GM21390 (cell line): ENCODE results near the gene NR1H4.
"Not testable (repeated sequence)": the region's sequence is repeated elsewhere in the genome, so short reads cannot be mapped to it uniquely, and the experiment has no call there.

ENCODE experiments used
- ATAC-seq: cut with Tn5 transposase; IDR thresholded peaks from one replicate; pipeline ENCODE4 v1.9.1; 2021; ENCODE audit not compliant: unreplicated experiment

NR1H4 gene

DNA sequence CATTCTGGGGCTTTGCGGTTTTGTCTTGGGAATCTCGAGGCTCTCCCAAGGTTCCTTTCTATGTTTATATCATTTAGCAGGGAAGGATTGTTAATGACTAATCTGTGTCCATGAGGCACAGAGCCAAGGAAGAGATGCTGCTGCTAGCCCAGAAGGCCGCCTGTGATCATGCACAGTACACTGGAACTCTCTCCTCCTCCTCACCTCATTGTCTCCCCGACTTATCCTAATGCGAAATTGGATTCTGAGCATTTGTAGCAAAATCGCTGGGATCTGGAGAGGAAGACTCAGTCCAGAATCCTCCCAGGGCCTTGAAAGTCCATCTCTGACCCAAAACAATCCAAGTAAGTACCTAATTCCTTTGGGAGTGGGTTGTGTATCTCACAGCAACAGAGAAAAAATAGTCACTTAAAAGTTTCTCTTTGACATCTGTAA lies at the start of gene NR1H4:
TSS of gene NR1H4 (plus strand) at position 151 of the 435 bp plus-strand sequence. CDS start 19,458 bp downstream, outside the sequence.
- no peak for ATAC-seq

DNA sequence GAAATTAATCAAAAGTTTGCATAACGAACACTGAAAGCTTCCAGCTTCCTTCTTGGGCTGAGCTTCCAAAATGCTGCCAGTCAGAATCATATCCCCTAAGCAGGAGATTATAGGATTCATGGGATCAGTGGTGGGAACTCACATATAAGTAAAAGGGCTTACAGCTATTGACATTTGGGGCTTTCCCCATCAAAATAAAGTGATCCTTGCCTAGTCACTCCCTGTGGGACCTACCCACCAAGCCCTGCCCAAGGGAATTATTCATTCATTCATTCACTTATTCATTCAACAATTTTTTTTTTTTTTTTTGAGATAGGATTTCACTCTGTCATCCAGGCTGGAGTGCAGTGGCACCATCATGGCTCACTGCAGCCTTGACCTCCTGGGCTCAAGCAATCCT lies 47.5 kb upstream of the NR1H4 start:
- ATAC-seq = no peak

DNA sequence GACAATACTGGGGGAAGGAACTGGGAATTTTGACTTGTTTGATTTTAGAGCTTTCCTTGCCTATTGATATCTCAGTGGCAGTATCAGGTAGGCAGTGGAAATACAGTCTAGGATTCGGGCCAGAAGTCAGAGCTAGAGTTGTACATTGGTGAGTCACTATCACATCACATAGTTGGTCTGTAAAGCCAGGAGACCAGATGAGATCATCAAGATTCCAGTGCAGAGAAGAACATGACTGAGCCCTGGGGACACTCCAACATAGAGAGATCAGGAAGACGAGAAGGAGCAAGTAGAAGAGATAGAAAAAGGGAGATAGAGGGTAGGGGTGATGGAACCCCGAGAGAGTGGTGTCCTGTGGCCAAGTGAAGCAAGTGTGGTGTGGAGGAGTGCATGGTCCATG lies 46.6 kb upstream of the NR1H4 start:
- no peak for ATAC-seq

DNA sequence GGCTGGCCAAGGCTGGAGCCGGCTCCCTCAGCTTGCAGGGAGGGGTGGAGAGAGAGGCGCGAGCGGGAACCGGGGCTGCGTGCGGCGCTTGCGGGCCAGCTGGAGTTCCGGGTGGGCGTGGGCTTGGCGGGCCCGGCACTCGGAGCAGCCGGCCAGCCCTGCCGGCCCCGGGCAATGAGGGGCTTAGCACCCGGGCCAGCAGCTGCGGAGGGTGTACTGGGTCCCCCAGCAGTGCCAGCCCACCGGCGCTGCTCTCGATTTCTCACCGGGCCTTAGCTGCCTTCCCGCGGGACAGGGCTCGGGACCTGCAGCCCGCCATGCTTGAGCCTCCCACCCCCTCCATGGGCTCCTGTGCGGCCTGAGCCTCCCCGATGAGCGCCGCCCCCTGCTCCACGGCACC lies 43.4 kb upstream of the NR1H4 start:
- not testable (repeated sequence) for ATAC-seq

DNA sequence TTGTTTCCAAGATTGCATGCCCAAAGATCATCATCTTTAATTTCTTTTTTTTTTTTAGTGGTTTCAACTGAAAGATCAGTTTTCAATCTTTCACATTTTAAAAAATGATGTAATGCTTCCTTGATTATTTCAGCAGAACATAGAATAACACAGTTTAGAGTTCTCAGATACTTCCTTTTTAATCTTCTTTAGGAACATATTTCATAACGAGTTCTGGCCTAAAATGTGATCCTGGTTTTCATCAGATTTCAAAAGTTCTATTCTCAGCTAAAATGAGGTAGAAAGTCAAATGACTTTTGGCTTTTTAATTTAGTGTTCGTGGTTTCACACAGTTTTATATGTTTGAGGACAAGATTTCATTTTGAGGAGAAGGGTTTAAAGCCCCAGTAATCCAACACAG lies 40.0 kb upstream of the NR1H4 start:
- no peak for ATAC-seq

DNA sequence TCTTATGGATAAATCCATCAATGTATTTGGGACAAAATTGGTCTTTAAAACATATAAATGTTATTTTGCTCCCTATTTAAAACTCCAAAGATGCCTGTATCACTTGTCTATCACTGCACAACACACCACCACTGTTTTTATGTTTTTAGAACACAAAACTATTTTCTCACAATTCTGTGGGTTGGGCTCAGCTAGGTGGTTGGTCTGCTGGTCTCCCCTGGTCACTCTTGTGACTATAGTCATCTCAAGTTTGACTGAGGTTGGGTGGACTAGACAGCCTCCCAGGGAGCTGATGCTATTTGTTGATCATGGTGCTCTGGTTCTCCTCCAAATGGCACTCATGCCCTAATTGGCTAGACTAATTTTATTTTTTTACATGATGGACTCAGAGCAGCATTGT lies 39.5 kb upstream of the NR1H4 start:
- no peak for ATAC-seq

DNA sequence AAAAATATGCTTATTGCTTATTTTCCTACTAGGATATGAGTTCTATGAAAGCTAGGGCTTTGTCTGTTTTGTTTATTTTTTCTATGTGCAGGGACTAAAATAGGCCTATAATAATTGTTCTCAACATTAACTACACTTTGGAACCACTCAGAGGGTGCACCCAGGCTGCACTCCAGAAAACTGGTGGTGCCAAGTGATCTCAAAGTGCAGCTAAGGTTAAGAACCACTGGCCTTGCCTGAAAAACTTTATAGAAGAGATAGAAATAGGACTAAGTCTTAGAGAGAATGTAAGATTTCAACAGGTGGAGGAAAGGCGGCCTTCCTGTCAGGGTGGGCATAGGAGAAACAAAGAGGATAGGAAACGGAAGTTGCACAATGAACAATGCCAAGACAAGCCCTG lies 37.7 kb upstream of the NR1H4 start:
- no peak for ATAC-seq

DNA sequence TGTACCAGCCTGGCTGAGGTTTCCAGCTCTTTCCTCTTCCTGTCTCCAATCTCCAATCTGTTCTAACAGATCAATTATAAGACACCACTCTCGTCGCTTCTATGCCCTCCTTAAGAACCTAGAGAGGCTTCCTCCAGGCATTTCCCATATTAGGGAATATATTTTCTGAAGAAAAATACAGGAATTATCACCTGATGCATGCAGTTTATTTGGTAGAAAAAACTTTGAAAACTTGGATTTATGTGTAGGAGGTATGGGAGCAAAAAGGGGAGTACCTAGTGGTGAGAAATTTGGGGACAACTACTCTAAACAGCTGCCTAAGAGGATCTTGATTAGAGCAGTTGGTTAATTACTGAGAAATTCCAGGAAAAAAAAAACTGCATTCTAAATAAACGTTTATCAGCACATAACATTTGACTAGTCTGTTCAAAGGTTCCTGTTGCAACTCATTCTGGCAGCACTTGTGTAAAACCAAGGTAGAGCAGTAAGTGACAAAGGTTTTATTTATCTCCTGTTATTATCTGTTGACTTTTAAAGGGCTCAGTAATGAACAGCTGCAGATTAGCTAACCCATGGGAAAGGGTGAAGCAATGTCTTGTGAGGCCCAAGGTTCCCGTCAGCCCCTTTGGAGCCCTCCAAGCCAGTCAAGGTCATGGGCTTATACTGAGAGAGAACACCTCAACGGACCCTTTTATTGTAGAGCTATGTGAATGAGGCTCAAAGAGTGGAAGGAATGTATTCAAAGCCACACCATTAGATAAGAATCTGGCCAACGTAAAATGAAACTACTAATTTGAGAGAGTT lies 36.4 kb upstream of the NR1H4 start:
- ATAC-seq = no peak

DNA sequence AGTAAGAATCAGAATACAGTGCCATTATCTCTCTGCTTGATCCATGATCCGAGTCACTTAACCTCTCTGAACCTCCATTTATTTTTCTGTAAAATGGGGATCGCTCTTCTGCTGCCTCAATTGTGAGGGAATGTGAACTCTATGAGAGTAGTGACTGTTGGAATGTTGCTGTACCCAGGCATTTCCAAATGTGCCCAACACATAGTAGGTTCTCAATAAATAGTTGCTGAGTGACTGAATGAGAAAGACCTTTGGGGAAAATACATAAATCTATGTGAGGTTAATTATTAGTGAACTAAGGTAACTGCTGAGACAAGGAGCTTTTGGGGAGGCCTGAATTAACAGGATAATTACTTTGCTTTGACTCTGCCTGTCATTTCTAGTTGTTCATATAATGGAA lies 33.9 kb upstream of the NR1H4 start:
- no peak for ATAC-seq

DNA sequence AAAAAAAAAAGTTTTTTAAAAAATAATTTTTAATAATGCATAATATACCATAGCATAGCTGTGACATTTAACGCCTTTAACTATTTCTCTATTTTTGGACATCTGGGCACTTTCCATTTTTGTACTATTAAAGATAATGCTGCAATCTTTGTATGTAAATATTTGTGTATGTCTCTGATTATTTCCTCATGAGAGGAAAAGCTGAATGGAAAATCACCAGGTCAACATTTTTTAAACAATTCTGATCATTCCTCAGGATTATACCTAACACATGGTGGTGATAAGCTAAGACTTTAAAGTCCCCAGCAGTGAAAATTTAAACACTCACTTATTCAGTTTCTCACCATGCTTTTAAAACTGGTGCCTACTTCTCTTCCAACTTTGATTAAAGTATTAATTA lies 31.3 kb upstream of the NR1H4 start:
- no peak for ATAC-seq

DNA sequence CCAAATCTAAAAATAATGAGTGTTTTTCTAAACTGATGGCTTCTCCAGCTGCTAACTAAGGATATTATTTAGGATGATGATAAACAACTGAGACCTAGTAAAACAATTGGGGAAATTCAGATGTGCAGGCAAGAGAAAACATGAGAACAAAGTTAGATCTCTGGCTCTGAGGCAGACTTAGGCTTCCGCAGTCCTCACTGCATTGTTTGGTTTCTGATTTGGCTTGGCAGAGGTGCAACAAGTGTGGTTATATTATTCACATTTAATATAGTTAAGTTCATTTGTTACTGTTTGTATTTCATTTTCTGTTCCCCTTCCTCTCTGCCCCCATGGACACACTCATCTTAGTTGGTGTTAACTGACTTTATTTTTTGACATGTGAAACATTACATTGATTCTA lies 30.2 kb upstream of the NR1H4 start:
- no peak for ATAC-seq

DNA sequence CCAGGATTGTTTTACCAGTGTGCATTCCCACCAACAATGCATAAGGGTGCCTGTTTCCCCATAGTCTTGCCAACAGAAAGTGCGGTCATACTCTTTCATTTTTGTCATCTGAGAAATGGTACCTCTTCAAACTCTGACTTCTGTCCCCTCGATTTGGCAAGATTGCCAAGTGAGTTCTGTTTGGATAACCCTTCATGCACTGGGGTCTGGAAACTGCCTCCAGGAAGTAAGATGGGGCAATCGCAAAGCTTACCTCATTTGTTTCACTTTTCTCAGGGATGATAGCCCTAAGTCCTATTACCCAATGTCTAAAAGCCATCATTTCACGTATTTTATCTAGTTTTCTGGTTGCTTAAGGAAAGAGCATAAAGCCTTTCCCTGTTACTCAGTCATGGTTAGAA lies 28.6 kb upstream of the NR1H4 start:
- no peak for ATAC-seq

DNA sequence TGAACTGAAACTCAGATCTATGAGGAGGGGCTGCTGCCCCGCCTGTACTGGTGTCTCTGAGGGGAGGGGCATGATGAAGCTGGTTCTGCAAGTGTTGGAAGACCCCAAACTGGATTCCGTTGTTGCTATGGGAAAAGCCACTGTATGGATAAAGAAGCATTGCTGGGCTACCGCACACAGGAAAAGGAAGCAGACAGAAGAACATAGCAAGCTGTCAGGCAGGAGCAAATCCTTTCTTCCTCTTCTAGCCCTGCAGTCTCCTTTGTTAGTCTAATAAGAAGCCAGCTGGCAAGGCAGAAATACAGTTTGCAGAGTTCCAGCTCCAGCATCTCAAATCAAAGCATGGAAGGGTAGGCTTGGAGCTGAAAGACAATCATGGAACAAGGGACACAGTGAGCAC lies 26.3 kb upstream of the NR1H4 start:
- no peak for ATAC-seq

DNA sequence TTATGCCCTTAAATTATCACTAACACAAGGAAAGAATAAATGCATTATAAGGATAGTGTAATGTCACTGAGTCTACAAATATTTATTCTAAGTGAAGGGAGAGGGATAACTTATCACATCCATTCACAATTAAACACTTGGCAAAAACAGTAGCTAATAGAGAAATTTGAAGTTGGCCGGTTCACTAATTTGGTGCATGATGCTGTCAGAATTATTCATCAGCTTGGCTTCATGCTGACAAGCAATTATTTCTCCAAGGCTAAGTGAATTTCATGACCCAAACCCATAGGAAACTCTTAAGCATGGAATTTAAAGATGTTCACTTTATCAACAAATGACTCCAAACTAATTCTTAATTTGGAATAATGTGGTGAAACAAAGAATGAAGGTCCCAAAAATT lies 25.0 kb upstream of the NR1H4 start:
- ATAC-seq = no peak

DNA sequence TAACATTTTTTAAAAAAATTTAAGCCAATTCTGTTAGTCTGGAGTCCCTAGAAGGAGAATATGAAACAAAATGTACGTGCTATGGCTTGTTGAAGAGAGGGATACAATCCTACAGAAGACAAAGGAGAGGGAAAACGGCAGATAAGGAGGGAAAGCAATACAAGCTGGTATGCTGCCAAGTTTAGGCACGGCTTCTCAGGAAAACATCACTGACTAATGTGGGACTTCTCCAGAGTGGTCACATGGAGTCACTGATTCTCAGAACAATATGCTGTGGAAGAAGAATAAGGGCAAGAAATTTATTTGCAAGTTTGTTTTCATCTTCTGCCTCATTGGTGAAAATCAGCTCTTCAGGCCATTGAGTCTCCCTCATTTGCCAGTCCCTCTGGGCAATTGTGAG lies 22.9 kb upstream of the NR1H4 start:
- no peak for ATAC-seq

DNA sequence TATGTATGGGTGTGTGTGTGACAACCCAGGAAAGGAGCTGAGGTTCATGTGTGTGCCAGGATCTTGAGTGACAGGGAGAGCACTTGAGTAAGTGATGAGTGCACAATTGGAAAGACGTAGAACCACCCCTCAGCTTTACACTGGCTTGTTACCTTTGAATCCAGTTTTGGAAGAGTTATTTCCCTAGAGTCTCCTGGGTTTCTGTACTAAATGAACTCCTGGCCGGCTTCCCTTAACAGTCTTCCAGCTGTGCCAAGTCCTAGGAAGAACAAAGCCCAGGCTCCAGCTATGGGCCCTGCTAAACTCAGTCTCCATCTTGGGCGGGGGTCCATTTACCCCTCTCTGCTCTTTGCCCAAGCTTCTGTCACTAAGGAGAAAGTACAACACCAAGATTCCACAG lies 19.7 kb upstream of the NR1H4 start:
- no peak for ATAC-seq

DNA sequence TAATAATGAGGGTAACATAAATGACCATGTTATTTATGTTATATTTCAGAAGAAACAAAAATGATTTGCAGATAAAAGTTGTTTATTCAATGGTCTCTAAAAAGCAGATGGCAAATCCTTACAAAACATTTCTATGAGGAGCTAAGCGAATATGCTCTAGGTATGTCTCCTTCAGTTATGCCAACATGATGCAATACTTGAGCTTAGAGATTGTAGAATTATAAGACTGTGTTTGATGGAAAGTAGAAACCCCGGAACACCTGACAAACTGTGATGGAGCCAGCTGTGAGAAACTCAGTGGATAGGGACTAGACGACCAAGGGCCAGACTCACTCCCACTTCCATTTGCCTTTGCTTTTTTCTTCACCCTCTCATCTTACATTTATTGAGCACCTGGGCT lies 17.8 kb upstream of the NR1H4 start:
- ATAC-seq = no peak

DNA sequence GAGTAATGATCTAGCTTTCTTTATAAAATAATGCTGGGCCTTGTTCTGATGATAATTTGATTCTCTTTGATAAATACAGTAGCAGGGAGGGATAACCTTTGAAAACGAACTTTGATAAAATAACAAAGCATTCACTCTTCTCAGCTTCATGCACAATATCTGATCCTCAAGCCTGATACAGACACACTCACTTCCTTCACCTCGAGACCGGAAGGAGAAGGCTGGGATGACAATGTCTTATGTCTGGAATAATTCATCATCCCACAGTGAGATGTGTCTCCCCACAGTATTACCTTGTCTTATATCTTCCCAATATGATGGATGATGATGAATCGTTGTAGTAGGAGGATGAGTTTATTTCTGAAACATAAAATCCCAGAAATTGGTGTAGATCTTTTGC lies 15.5 kb upstream of the NR1H4 start:
- ATAC-seq = no peak

DNA sequence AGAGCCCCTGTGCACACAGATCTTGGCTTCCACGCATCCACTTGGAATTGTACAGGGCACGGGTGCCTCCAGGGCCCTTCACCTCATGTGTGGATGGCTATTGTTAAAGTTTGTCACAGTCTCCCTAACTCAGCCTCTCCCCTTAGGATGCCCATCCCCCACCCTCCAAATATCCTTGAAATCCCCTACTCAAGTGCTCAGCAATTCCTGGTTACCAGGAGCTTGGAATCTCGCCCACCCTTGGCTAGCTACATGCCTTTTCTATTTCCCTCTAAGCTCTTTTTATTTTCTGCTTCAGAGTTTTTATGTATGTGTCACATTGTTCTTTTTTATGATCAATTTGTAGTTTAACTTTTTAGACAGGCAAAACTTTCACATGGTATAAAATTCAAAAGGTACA lies 13.0 kb upstream of the NR1H4 start:
- no peak for ATAC-seq

DNA sequence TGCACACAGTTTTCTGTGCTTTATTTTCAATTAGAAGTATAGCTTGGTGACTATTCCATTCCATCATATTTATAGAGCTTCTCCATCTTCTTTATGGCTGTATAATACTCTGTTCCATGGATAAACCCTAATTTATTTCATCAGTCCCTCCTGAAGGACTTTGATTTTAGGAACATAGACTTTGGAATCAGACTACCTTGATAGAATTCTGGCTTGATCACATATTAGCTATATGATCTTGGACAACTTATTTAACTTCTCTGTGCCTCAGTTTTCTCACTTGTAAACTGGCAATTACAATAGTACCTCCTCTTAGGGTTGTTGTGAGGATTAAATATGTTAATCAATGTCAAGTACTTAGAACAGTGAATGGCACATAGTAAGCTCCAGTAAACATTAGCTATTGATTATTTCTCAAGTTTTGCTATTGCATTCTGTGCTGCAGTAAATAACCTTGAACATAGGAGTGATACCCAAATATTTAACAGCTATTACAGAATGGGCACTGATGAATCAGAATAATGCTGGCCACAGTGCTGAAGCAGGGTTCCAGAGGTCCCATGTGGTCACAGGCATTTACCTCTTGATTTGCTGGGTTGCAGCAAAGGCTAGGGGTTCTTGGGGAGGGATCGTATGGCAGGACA lies 12.2 kb upstream of the NR1H4 start:
- no peak for ATAC-seq

DNA sequence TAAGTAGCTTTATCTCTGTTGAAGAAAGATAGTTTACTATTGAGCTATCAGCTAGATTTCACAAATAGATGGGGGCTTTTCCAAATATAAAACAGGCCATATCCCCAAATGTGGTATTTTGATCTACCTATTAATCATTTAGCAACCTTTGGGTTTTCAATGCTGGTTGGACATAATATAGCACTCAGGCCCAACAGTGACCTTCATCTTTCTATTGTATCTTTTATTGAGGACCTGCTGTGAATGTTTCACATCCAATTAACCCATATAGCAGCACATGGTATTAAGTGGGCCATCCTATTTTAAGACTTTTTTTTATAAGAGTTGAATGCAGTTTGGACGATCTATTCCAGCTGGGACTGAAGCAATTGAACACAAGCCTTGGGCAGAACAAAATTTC lies 10.0 kb upstream of the NR1H4 start:
- ATAC-seq = no peak

DNA sequence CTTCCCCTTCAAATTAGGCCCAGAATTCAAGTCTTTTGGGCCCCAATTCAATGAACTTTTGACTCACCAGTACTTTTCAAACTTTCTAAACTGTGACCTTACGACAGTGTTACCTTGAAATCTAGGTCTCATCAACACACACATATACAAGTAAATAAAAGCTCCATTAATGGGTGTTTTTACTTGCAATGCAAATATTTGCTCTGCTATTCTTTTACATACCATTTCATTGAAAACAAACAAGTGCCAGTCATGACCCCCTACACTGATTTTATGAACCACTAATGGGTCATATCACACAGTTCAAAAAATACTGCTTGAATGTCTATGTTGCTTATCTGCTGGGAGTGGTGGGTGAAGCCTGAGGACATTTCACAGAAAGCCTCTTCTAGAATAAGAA lies 9.1 kb upstream of the NR1H4 start:
- no peak for ATAC-seq

DNA sequence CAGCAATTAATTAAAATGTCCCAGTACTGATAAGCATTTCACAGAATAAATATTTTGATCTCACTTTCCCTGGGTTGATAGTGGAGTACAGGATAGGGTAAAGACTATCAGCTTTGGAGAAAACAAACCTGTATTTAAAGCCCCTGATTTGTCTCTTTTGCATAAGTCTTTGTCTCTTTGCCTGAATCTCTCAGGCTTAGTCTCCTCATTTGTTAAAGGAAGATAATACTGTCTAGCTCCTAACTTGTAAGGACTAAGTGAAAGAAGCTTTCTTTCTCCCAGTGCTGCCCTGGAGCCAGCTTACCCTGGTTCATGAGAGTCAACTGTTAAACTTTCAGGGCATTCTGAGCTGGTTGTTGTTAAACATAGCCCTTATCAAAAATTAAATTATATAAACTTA lies 5.5 kb upstream of the NR1H4 start:
- no peak for ATAC-seq
